ENCODE results near the gene HERPUD1.
A peak's percentile ranks its signal among the peaks of the same experiment; 100 is the strongest.
"Not testable (repeated sequence)": the region's sequence is repeated elsewhere in the genome, so short reads cannot be mapped to it uniquely, and the experiment has no call there.

The HERPUD1 gene

DNA sequence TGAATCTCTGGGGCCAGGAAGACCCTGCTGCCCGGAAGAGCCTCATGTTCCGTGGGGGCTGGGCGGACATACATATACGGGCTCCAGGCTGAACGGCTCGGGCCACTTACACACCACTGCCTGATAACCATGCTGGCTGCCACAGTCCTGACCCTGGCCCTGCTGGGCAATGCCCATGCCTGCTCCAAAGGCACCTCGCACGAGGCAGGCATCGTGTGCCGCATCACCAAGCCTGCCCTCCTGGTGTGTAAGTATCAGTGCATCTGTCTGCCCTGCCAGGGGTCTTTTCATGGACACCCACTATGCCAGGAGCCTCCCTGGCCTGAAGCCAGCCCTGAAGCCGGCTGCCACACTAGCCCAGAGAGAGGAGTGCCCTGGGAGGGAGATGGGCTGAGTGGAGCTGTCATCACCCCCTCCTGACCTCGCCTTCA, 29.9 kb downstream of the HERPUD1 start, which contains the start of gene CETP:
Gene CETP (plus strand): TSS at position 100 of the 431 bp plus-strand sequence. CDS start 30 bp downstream, at position 130.
- DNase-seq: no peak

DNA sequence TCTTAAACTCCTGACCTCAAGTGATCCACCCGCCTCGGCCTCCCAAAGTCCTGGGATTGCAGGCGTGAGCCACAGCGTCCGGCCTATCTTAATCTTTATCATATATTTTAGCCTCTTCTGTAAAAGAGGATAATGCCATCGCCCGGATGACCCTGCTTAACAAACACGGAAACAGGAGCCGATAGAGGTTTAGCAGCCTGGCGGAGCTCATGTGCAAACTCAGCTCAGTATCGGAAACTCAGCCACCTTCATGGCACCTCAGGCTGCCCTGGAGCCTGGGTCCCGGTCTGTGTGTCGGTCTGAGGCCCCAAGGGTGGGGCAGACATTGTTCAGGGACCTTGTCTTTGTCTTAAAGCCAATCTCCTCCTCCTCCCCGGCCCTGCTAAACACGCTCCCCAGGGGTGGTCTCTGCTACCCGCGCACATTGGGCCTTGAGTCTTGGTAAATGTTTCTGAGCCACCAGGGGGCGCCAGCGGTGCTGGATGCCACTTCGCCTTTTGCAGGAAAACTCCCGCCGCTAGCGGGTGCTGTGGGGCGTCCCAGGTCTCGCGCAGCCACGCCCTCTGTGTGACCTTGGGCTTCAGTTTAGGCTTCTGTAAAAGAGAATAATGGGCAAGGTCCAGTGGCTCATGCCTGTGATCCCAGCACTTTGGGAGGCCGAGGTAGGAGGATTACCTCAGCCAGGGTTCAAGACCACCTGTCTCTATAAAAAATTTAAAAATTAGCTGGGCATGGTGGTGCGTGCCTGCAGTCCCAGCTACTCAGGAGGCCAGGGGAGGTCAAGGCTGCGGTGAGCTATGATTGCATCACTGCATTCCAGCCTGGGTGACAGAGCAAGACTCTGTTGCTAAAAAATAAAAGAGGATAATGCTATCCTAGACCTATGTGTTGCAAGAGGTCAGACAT, 32.6 kb downstream of the HERPUD1 start:
- peak; percentile 96 for DNase-seq

DNA sequence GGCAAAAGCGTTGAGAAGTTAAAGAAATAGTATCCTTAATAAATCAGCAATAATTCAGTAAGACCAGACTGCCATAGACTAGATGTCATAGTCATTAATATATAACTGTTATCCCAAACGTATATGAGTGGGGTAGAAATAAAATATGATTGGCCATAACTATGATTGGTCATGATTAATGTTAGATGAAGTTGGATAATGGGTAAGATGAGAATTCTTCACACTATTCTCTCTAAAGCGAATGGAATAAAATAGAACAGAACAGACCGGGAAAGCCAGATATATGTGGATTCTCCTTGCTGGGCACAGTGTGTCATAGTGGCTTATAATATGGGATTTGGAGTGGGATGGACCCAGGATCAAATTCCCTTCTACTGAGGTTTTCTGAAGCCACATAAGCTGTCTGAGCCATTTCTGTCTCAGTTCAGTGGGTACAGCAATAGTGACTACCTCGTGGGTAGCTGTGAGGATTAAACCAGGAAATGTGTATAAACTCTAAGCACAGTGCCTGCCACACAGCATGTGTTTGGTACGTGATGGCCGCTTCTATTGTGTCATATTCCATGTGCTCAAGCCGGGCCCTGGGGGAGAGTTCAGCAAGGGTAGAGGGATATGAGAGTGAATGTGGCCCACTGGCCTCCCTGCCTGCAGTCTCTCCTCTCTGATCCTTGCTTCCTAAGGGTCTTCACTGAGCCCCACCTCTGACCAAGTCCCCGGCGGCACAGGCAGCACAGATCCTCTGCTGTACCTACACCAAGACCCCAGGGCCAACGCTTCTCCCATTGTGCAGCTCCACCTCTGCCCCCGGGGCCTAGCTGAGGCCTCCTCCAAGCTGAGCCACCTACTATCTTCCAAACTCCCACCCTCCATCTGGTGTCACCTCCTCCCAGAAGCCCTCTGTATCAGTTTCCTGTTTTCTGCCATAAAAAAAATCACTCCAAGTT, 33.5 kb downstream of the HERPUD1 start:
- DNase-seq: no peak

DNA sequence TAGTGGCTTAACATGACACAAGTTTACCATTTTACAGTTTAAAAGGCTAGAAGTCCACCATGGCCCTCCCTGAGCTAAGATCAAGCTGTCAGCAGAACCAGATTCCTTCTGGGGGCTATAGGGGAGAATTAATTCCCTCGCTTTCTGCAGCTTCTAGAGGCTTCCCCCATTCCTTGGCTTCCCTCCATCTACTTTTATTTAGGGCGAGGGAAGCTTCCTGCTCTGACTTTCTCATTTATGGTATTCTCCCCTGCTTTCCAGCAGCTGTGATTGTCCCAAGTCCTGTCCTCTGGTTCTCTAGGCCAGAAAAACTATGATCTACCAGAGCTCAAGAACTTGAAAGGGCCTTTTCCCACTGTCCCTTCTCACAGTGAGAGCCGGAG, 34.1 kb downstream of the HERPUD1 start:
- no peak for DNase-seq

- no peak for DNase-seq
Measured at GRCh38 chr16:56967733-56968132, 35.8 kb downstream of the HERPUD1 start.

DNA sequence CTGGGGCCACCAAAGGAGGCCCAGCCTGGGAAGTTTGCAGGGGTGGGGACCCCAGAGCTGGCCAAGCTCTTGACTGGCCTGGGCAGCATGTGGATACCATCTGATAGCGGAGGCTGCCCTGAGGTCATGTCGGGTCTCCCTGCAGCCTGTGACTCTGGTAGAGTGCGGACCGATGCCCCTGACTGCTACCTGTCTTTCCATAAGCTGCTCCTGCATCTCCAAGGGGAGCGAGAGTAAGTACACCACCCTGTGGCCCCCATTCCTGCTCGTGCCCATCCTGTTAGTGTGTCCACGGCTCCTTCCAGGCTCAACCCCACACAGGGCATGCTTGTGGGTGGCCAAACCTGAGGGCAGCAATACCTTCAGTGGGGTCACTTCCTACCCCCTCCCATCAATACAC, 37.8 kb downstream of the HERPUD1 start:
- no peak for DNase-seq

DNA sequence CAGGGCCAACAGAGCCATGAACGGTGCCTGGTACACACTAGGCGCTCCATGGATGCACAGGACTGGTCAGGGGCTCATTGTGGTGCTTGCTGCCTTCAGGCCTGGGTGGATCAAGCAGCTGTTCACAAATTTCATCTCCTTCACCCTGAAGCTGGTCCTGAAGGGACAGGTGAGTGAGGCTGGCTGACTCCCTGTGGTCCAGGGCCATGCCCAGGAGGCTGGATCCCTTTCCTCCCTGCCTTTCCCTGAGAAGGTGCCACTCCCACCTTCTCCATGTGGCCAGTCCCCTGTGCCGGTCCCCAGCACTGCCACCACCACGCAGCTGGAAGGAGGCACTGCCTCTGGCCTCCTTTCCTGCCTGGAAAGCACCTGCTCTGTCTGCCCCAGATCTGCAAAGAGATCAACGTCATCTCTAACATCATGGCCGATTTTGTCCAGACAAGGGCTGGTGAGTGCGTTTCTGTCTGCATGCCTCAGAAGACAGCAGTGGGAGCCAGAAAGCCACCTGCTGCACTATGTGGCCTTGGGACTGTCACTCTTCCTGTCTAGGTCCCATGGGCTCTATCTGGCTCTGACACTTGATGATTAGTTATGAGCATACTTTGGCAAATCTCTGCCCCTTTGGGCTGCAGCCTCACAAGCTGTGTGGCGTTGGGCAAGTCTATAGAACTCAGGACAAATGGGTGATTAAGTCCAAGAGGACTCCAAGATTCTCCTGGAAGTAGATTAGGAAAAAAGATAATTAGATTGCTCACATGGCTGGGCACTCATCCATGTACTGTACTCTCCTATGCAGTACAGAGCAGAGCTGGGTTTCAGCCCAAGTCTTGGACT, 39.2 kb downstream of the HERPUD1 start:
- DNase-seq: no peak

DNA sequence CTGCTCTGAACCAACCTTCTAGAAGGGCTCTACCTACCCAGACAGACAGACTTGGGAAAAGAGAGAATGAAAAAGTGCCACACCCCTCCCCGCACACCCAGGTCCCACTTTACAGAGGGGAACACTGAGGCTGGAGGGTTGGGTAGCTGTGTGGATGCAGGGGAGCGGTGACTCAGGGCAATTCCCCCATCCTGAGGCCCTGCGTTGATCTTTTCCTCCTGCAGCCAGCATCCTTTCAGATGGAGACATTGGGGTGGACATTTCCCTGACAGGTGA, 39.8 kb downstream of the HERPUD1 start:
- DNase-seq: no peak

- no peak for DNase-seq
Measured at GRCh38 chr16:56972403-56973293, 40.7 kb downstream of the HERPUD1 start.

DNA sequence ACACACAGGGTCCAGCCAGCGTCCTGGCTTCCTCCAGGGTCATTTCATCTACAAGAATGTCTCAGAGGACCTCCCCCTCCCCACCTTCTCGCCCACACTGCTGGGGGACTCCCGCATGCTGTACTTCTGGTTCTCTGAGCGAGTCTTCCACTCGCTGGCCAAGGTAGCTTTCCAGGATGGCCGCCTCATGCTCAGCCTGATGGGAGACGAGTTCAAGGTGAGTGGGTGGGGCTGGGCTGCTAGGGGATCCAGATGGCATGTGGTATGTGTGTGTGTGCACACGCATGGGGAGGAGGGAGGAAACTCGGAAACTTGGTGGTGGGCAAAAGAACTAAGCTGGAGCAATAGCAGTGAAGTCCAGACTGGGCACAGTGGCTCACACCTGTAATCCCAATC, 41.4 kb downstream of the HERPUD1 start:
- no peak for DNase-seq

DNA sequence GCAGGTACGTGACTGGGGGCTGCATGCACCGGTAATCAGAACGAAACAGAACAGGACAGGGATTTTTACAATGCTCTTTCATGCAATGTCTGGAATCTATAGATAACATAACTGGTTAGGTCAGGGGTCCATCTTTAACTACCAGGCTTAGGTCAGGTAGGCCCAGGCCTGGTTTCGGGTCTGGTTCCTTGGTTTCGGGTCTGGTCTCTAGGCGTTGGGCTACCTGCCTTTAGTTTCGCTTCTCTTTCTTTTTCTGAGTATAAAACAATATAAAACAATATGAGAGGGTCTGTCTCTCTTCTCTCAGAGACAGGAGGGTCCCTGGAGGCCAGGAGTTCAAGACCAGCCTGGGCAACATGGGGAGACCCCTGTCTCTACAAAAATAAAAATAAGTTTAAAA, 42.0 kb downstream of the HERPUD1 start:
- DNase-seq: not testable (repeated sequence)

- DNase-seq: peak; percentile 34
Measured at GRCh38 chr16:56974549-56975300, 42.8 kb downstream of the HERPUD1 start.

GRCh38 chr16:56975714-56976113, 43.8 kb downstream of the HERPUD1 start:
- no peak for DNase-seq

DNA sequence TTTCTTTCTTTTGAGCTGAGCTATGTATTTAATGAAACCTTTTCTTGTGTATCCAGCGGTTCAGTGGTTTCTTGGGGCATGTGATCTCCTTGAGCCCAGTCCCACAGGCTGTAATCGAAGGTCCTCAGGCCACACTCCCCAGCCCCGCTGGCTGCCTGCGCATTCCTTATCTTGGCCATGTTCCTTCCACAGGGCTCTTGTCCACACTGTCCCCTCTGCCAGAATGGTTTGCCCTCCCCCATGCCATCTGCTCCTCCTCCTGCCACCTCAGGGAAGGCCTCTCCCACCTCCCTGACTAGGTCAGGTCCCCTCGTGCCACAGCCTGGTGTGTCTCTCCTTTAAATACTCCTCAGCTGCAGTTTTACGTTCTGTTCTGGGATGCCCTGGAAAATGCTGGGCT, 45.3 kb downstream of the HERPUD1 start:
- DNase-seq: peak; percentile 59

- no peak for DNase-seq
Measured at GRCh38 chr16:56977823-56978430, 46.0 kb downstream of the HERPUD1 start.

DNA sequence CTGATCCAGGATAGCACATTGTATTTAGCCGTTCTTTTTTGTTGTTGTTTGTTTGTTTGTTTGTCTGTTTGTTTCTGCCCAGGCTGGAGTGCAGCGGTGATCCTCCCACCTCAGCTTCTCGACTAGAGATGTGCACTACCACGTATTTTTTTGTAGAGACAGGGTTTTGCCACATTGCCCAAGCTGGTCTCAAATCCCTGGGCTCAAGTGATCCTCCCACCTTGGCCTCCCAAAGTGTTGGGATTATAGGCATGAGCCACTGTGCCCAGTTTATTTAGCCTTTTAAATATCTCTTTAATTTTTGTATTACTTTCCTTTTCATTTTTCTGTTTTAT, 48.2 kb downstream of the HERPUD1 start:
- no peak for DNase-seq

- DNase-seq: no peak
Measured at GRCh38 chr16:56980792-56981724, 49.1 kb downstream of the HERPUD1 start.

DNA sequence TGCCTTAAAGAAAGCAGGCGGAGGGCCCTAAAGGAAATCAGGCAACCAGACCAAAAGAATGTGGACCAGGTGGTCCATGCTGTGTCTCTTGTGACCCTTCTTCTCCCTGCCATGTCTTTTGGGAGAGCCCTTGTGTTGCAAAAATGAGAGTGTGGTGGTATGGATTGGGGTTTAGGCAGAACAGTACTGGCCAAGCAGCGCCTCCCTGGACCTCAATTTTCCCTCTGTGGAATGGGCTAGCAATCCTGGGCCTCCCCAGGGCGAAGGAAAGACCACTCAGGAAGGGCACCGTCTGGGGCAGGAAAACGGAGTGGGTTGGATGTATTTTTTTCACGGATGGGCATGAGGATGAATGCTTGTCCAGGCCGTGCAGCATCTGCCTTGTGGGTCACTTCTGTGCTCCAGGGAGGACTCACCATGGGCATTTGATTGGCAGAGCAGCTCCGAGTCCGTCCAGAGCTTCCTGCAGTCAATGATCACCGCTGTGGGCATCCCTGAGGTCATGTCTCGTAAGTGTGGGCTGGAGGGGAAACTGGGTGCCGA, 49.9 kb downstream of the HERPUD1 start:
- DNase-seq: no peak

- DNase-seq: no peak
Measured at GRCh38 chr16:56982695-56983094, 50.8 kb downstream of the HERPUD1 start.

All from hematopoietic multipotent progenitor cell treated with erythropoietin and hydrocortisone succinate and interleukin-3 and kit ligand, for 6 days (in vitro differentiated cells).